ENCODE measurements around the gene SDCBP2.

The SDCBP2 gene

GRCh38 chr20:1282966-1283365 lies 46.0 kb downstream of the SDCBP2 start:
- H3K27me3 Mint-ChIP-seq (ENCODE audit: low read depth): peaks cover 5% of the 10 kb centered on the region
- no peaks in the 10 kb centered on the region for H3K4me1 Mint-ChIP-seq
- no peak overlapping the region for H3K27ac Mint-ChIP-seq
- no peaks in the 10 kb centered on the region for H3K9me3 Mint-ChIP-seq
- H3K4me3 Mint-ChIP-seq: no peak overlapping the region
- H3K36me3 Mint-ChIP-seq (ENCODE audit: low read depth): no peaks in the 10 kb centered on the region
- TF ChIP-seq CTCF (IDR thresholded peaks at IDR 0.05; ENCODE audit: unreplicated experiment in 3 of 3): no peak

GRCh38 chr20:1281279-1282057 lies 47.5 kb downstream of the SDCBP2 start:
- no peaks in the 10 kb centered on the region for H3K9me3 Mint-ChIP-seq
- H3K4me3 Mint-ChIP-seq: no peak overlapping the region
- H3K4me1 Mint-ChIP-seq: no peaks in the 10 kb centered on the region
- no peaks in the 10 kb centered on the region for H3K36me3 Mint-ChIP-seq (ENCODE audit: low read depth)
- H3K27me3 Mint-ChIP-seq (ENCODE audit: low read depth): peaks cover 5% of the 10 kb centered on the region
- TF ChIP-seq CTCF (IDR thresholded peaks at IDR 0.05; ENCODE audit: unreplicated experiment in 3 of 3): no peak
- H3K27ac Mint-ChIP-seq: no peak overlapping the region

DNA sequence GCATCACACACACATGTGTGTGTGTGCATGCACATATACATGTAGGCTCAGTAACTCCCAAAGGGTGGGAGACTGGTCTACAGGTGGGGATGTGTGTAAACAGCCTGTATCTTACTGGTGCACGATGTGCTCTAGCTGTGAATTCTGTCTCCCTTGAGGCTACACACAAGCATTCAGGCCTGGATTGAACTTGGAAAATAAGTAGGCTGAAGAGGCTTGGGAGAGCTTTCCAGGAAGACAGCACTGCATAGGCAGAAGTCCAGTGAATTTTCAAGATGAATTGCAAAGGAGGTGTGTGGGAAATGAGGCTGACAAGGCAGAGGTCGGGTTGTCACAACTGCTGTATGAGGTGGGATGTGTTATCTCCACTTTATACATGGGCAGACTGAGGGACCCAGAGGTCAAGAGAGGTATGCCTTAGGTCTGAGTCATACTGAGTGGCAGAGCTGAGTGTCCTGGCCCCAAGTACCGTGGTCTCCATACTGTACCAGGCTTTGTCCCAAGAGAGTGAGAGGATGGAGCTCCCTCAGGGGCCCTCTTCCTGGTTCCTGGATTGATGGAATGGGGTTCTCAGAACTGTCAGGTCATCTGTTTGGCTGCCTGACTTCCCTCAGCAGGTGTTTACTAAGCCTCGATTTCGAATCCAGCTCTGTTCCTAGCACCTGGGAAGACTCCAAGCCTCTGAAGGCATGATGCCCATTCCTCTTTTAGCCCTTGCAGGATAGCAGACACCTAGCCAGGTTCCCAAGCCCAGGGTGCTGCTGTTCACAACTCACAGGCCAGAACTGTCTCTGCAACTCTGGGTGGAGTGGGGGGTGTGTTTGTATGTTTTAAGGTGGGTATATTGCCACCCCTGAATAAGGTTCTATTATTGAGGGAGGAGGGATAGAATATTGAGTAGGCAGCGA lies 48.5 kb downstream of the SDCBP2 start:
- no peak overlapping the region for H3K27ac Mint-ChIP-seq
- no peaks in the 10 kb centered on the region for H3K36me3 Mint-ChIP-seq (ENCODE audit: low read depth)
- peaks cover 5% of the 10 kb centered on the region for H3K27me3 Mint-ChIP-seq (ENCODE audit: low read depth)
- no peak overlapping the region for H3K4me3 Mint-ChIP-seq
- H3K4me1 Mint-ChIP-seq: no peaks in the 10 kb centered on the region
- no peaks in the 10 kb centered on the region for H3K9me3 Mint-ChIP-seq
- TF ChIP-seq CTCF (IDR thresholded peaks at IDR 0.05; ENCODE audit: unreplicated experiment in 3 of 3): no peak

- peaks cover 5% of the 10 kb centered on the region for H3K4me1 Mint-ChIP-seq
- H3K4me3 Mint-ChIP-seq: no peak overlapping the region
- H3K9me3 Mint-ChIP-seq: no peaks in the 10 kb centered on the region
- no peaks in the 10 kb centered on the region for H3K36me3 Mint-ChIP-seq (ENCODE audit: low read depth)
- TF ChIP-seq CTCF (IDR thresholded peaks at IDR 0.05; ENCODE audit: unreplicated experiment in 3 of 3): no peak
- H3K27ac Mint-ChIP-seq: no peak overlapping the region
- H3K27me3 Mint-ChIP-seq (ENCODE audit: low read depth): peaks cover 2% of the 10 kb centered on the region
Measured at GRCh38 chr20:1278993-1279392, 49.9 kb downstream of the SDCBP2 start.

- H3K4me1 Mint-ChIP-seq: peaks cover 15% of the 10 kb centered on the region
- no peaks in the 10 kb centered on the region for H3K36me3 Mint-ChIP-seq (ENCODE audit: low read depth)
- H3K4me3 Mint-ChIP-seq: no peak overlapping the region
- peaks cover 4% of the 10 kb centered on the region for H3K27me3 Mint-ChIP-seq (ENCODE audit: low read depth)
- H3K27ac Mint-ChIP-seq: no peak overlapping the region
- H3K9me3 Mint-ChIP-seq: no peaks in the 10 kb centered on the region
- no peak for TF ChIP-seq CTCF (IDR thresholded peaks at IDR 0.05; ENCODE audit: unreplicated experiment in 3 of 3)
Measured at GRCh38 chr20:1277529-1278322, 51.2 kb downstream of the SDCBP2 start.
